ENCODE results near the gene PIGM.
"Not testable (repeated sequence)": the region's sequence is repeated elsewhere in the genome, so short reads cannot be mapped to it uniquely, and the experiment has no call there.

PIGM gene

DNA sequence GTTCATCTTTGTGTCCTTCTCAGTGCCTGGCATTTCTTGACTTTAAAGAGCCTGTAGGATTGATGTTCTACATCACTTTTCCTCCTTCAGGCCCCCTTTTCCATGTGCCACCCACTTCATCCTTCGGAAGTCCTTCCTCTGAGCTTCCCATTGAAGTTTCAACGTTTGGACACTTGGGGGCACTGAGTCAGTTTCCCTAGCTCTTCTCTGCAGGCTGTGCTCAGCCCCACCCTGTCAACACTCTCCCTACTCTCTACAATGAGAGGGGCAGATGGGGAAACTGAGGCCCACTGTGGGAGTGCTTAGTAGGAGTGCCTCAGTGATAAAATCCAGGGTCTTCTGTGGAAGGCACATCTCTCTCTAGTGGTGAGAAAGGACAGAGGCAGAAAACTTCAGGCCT, 26.3 kb upstream of the PIGM start:
- no peak for DNase-seq

- no peak for DNase-seq
These were observed 24.9 kb upstream of the PIGM start for GRCh38 chr1:160056648-160057169.

- no peak for DNase-seq
These were observed 22.0 kb upstream of the PIGM start for GRCh38 chr1:160053548-160054365.

- no peak for DNase-seq
These were observed 21.1 kb upstream of the PIGM start for GRCh38 chr1:160052936-160053335.

DNA sequence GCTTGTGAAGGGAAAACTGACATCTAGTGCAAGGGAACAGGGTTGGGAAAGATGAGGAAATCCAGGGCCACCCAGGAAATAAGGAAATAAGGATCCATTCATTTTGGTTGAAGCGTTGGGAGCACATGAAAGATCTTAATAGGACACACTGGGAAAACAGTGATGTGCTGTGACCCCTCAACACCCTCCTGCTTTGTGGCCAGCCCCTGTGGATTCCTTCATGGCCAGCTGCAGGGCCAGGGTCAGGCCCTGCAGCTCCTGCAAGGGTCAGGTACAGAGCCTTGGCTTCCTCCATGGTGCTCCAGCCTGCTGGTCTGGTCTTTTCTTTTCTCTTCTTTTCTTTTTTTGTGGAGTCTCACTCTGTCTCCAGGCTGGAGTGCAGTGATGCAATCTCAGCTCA, 18.8 kb upstream of the PIGM start:
- no peak for DNase-seq

- DNase-seq: not testable (repeated sequence)
These were observed 18.4 kb upstream of the PIGM start for GRCh38 chr1:160050182-160050581.

- DNase-seq: no peak
These were observed 17.3 kb upstream of the PIGM start for GRCh38 chr1:160049101-160049500.

DNA sequence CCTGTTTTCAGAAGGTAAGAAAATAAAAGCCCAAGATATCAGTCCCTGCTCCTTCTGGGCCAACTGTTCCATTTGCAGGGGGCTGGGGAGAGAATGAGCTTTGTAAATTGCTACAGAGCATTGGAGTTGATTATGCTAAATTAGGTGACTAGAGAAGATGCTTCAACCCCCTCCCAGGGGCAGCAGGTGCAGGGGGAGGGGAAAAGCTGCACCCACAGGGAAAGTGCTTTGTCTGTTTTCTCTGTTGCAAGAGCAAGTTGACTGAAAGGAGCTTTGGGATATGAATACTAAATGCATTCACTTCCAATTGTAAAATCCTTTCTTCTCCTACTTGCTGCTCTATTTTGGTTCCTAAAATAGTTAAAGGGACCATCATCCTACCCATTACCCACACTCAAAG, 16.5 kb upstream of the PIGM start:
- DNase-seq: no peak

- DNase-seq: no peak
These were observed 15.6 kb upstream of the PIGM start for GRCh38 chr1:160047111-160047991.

- no peak for DNase-seq
These were observed 14.8 kb upstream of the PIGM start for GRCh38 chr1:160046494-160047110.

GRCh38 chr1:160045653-160046052, 13.9 kb upstream of the PIGM start:
- DNase-seq: no peak

- no peak for DNase-seq
These were observed 11.8 kb upstream of the PIGM start for GRCh38 chr1:160043543-160043942.

GRCh38 chr1:160040476-160040875, 8.7 kb upstream of the PIGM start:
- no peak for DNase-seq

GRCh38 chr1:160032165-160032820, 503 bp upstream of the PIGM start:
- no peak for DNase-seq

GRCh38 chr1:160030657-160031364, 979 bp downstream of the PIGM start:
- DNase-seq: no peak

- no peak for DNase-seq
These were observed 3.4 kb downstream of the PIGM start for GRCh38 chr1:160028426-160028825.

- no peak for DNase-seq
These were observed 6.5 kb downstream of the PIGM start for GRCh38 chr1:160025314-160025713.

DNA sequence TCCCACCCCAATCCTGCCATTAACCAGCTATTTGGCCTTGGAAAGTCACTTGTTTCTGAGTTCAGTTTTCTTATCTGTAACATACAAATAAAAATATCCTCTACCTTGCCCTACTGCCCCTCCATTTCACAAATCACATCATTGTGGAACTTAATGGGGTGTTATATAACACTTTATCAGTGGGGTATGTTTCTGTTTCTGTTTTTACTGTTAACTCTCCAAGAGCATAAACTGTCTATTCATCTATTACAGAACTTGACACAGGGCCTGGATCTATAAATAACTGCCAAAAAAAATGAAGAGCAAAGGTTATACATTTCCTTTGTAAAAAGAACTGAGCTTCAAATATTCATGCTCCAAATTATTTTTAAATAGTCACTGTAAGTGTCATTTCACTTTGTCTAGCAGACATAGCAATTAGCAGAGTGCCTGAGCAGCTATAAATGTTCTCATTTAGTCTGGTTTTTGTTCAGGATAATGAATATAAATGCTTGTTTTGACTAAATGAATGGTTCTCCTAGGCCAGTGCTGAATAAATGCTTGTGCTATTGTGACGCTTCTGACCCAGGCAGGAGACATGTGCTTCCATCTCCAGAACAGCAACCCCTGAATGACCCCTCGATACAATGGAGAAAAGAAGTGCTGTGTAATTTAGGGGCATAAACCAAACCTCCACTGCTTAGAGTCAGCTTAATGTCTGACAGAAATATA, 7.4 kb downstream of the PIGM start:
- no peak for DNase-seq

DNA sequence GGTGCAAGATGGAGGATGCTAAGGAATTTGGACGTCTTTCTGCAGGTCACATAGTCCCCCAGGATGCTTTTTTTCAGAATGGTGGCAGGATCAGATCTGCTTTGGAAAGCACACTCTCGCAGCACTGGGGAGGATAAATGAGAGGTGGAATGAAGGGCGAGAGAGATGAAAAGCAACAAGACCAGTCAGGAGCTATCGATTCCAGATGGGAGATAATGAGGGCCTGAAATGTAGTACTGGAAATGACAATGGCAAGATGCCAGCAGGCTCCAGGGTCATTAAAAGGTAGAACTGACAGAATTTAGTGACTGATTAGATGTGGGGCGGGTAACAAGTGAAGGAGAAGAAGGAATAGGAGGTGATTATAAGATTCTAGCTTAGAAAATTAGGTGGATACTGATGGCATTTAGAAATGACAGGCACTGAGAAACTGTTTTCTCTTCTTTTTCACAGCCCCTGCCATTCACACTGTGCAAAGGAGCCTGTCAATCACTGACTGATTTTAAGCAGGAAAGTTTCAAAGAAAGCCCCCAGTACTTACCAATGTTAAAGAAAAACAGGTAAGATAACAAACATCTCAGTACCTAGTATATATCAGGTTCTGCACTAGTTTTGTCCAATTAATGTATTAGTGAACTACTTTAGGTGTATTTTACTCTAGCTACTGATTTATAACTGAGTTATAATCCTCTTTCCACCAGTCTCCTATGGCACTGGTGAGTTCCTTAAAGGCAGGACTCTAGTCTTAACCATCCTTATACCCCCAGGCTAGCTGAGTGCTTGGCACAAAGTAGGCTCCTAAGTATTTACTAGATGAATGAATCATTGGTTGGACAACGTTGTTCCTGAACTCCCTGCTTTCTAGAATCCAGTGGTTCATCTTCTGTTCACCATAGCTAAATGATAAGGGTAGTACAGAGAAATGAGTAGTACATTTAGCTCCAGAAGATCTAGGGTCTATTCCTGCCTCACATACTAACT, 9.2 kb downstream of the PIGM start:
- DNase-seq: no peak

DNA sequence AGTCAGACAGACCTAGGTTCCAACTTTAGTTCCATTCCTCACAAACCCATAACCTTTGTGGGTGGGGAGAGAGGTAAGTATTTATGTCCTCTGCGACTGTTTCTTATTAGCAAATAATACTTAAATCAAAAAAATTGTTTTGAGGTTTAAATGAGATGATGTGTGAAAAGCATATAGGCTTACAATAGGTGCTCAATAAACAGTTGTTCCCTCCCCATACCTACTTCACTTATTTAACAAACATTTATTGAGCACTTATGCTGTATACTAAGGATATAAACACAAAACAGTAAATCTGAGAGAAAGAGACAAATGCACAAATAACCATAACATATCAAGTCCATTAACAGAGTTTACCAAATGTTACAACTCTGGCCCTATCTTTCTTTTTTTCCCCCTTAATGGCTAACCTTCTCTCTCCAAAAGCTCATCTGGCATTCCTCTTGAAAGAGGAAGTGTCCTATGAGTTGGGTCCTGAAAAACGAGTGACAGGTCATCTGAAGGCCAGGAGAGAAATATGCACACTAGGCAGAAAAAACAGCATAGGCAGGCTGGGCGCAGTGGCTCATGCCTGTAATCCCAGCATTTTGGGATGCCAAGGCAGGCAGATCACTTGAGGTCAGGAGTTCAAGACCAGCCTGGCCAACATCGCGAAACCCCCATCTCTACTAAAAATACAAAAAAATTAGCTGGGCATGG, 10.3 kb downstream of the PIGM start:
- DNase-seq: no peak
